Prostate gland (tissue), 2 donors: Measurements from ENCODE around the gene HOXD4. TPM values are rescaled to one million over a fixed set of nuclear protein-coding genes. Genes with fewer than 3 reads are reported as not detected.

Experiments
- DNase-seq: peaks from one replicate; pipeline ENCODE4 v3.0.0-alpha.2; 2019; ENCODE audit warnings: low spot score
- H3K27ac ChIP-seq, 2 donors: fragments of 200-600 bp; sonication (generic); 2 replicates each; pipeline ENCODE4 v1.5.1; 2017 to 2019
- H3K27me3 ChIP-seq: fragments of 200-600 bp; sonication (generic); replicated peaks from 2 replicates; pipeline ENCODE4 v1.5.1; 2019; ENCODE audit not compliant: insufficient read depth
- H3K36me3 ChIP-seq, 2 donors: fragments of 200-600 bp; sonication (generic); 1 replicate in 1 of 2; 2 replicates in 1 of 2; pipeline versions ENCODE4 v1.5.1 to v1.8.1; 2017 to 2019
- H3K4me1 ChIP-seq: fragments of 200-600 bp; sonication (generic); replicated peaks from 2 replicates; pipeline ENCODE4 v1.5.1; 2019
- H3K4me3 ChIP-seq, 2 donors: fragments of 200-600 bp; sonication (generic); 2 replicates each; pipeline ENCODE4 v1.5.1; 2017 to 2019
- H3K9me3 ChIP-seq: fragments of 200-600 bp; sonication (generic); 2 replicates; pipeline ENCODE4 v1.5.1; 2017
- POLR2A ChIP-seq: fragments of 450-650 bp; IDR thresholded peaks from one replicate; pipeline ENCODE4 v1.6.1; 2016; ENCODE audit warnings: antibody characterized with exemption, mild to moderate bottlenecking
- POLR2AphosphoS5 ChIP-seq: sonication (generic); formaldehyde crosslinking; IDR thresholded peaks from one replicate; pipeline ENCODE4 v1.6.1; 2017; ENCODE audit warnings: antibody characterized with exemption
- WGBS: methylation state at CpG from one replicate; pipeline ENCODE4 v1.1.5; 2018; 5-methylcytosine and 5-hydroxymethylcytosine counted together
- intact Hi-C: fragments of 100-400 bp; cut with DNase I; formaldehyde crosslinking; loops from one replicate; pipeline ENCODE4 v1.14.2; 2022
- total RNA-seq, 2 donors: library from RNA; depleted of rRNA; stranded (reverse); fragments of >200 nt; gene quantifications; one replicate each; pipeline ENCODE4 v1.1.0, GENCODE V29; 2016
- TF ChIP-seq, protein P1 (sequence below), 4 experiments: fragments of 200-600 bp in 2 of 4; fragments of 450-650 bp in 2 of 4; sonication (generic) in 2 of 4; IDR thresholded peaks; 1 replicate in 3 of 4; 2 replicates in 1 of 4; pipeline ENCODE4 v1.5.1; 2016 to 2019; ENCODE audit warnings: antibody characterized with exemption in 4 of 4, mild to moderate bottlenecking in 2 of 4, moderate library complexity in 2 of 4

Gene HOXD4
- total RNA-seq, 2 donors from 2014 or later: 1.2 to 6.7 TPM

DNA sequence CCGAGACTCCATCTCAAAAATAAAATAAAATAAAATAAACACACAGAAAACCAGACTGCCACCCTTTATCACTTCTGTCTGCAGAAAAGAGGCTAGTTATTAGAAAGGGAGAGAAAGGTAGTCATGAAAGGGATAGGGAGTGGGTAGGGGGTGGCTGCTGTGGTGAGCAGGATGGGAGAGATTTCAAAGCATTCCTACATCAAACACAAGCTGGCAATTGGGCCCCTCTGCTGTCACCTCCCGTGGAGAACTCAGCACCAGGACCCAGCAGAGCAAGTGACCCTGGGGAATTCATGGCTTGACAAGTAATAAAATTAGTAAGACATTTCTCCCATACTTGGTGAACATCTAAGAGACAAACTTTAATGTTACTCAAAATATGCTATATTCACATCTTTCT, 33.4 kb downstream of the HOXD4 start:
- intact Hi-C loops: no loop called here
- H3K27me3 ChIP-seq: peaks cover 3% of the 10 kb centered on the region
- no peak for TF ChIP-seq POLR2A

DNA sequence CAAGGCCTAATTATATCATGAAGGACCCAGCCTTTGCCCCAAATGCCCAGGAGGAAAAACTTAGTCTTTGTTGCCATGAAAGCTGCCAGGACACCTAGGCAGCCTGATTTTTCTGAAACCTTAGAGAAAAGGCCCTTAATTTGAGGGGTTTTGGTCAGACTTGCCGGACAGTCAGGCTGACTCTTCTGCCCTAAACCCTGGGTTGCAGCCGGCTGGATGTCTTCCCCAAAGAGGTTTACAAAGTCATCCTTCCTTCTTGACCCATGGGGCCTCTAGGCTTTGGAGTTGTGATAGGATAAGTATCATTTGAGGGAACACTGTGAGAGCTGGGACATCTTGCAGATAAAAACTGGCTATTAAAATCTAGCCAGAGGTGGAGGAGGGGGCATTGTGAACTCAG, 34.7 kb downstream of the HOXD4 start:
- no peaks in the 10 kb centered on the region for H3K9me3 ChIP-seq
- H3K27ac ChIP-seq: no peak overlapping the region
- no peak overlapping the region for H3K4me3 ChIP-seq
- DNase-seq: no peak
- no peaks in the 10 kb centered on the region for H3K36me3 ChIP-seq
- TF ChIP-seq, protein P1, sequence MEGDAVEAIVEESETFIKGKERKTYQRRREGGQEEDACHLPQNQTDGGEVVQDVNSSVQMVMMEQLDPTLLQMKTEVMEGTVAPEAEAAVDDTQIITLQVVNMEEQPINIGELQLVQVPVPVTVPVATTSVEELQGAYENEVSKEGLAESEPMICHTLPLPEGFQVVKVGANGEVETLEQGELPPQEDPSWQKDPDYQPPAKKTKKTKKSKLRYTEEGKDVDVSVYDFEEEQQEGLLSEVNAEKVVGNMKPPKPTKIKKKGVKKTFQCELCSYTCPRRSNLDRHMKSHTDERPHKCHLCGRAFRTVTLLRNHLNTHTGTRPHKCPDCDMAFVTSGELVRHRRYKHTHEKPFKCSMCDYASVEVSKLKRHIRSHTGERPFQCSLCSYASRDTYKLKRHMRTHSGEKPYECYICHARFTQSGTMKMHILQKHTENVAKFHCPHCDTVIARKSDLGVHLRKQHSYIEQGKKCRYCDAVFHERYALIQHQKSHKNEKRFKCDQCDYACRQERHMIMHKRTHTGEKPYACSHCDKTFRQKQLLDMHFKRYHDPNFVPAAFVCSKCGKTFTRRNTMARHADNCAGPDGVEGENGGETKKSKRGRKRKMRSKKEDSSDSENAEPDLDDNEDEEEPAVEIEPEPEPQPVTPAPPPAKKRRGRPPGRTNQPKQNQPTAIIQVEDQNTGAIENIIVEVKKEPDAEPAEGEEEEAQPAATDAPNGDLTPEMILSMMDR (IDR thresholded peaks at IDR 0.05): no peak
- TF ChIP-seq POLR2A (no peak), POLR2AphosphoS5 (no peak)
- intact Hi-C loops: no loop called here
- peaks cover 8% of the 10 kb centered on the region for H3K27me3 ChIP-seq
- H3K4me1 ChIP-seq: no peaks in the 10 kb centered on the region
- 94% methylated on average over 2 of the region's 2 CpGs for WGBS

More for the DNA sequence above, 33.4 kb downstream of the HOXD4 start:
- WGBS: 59% methylated on average over 2 of the region's 2 CpGs
- DNase-seq: no peak
- Histone ChIP-seq H3K9me3 (no peaks in the 10 kb centered on the region), H3K36me3 (no peaks in the 10 kb centered on the region), H3K4me3 (no peak overlapping the region), H3K27ac (no peak overlapping the region), H3K4me1 (no peaks in the 10 kb centered on the region)

DNA sequence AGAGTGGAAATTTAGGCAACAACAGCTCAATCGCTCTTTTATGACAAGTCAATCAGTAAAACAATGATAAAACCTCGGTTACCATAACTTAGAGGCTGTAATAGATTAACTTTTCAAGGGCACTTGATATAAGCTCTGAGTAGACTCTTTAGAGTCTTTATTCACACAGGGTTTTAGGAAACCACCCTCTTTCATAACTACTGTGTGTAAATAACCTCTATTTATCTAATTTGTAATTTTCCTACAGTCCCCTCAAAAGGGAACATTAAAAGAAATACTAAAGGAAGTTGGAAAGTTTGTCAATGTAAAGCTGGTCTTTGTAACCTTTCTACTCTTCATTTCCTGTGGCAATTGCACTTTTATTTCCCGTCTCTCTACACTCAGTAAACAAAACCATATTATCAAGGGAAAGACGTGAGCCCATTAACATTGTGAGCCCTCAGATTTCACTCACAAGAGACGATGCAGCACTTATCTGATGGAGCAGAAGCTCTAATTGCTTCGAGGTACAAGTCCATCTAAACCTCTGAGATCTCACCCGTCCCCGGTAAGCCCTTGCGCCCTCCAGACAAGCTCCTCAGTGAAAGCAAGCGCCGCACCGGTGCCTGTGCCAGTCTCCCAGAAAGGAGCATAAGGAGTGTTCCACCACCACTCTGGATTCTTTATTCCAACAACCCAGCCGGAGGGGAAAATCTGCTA, 36.0 kb downstream of the HOXD4 start:
- no peaks in the 10 kb centered on the region for H3K9me3 ChIP-seq
- intact Hi-C loops: no loop called here
- no peak for DNase-seq
- no peaks in the 10 kb centered on the region for H3K4me1 ChIP-seq
- peaks cover 9% of the 10 kb centered on the region for H3K27me3 ChIP-seq
- no peak for TF ChIP-seq POLR2A
- TF ChIP-seq POLR2AphosphoS5: no peak
- TF ChIP-seq, protein P1 (IDR thresholded peaks at IDR 0.05): no peak
- WGBS: 10% methylated on average over 13 of the region's 13 CpGs
- no peak overlapping the region for H3K27ac ChIP-seq
- H3K4me3 ChIP-seq: peak overlapping the region in 1 of 2 donors; percentile 44
- no peaks in the 10 kb centered on the region for H3K36me3 ChIP-seq

DNA sequence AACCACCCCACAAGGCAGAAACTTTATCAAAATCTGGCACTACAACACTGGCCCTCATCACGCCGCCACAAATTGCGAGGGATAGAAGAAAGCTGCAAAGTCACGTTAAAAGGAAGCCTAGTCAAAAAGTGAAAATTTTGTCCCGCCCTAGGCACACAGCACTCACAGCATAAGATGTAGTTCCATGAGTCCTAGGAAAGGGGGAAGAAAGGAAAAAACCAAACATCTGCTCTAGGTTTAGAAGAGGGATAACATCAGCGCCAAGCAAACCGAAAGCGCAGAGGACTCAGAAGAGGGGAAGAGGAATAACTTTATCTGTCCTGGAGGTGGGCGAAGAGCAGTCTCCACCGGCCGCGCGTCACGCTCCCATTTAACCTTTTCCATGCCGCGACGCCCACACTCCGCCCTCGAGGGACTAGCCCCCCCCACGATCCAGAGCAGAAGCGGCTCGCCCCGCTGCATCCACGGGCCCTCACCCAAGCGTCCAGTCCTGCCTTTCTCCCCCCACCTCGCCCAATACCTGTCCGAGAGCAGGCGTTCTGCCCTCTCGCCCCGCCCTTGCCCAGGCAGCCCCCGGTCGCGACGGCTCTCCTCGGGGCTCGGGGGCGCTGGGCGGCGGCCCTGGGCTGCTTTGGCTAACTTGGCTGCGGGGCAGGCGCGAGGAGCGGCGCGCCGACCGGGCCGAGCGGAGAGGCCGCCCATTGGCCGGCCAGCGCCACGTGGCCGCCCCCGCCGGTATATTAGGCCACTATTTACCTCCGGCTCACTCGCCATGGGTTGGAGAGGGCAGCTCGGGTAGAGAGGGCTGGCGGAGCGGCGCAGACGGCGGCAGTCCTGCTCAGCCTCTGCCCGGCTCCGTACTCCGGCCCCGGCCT, 36.8 kb downstream of the HOXD4 start, which contains the start of gene HOXD1:
TSS of gene HOXD1 (plus strand) at position 770 of the 875 bp plus-strand sequence. CDS start 134 bp downstream, outside the sequence.
- 3% methylated on average over 38 of the region's 68 CpGs for WGBS
- DNase-seq: peak; percentile 36
- TF ChIP-seq POLR2A (no peak), POLR2AphosphoS5 (no peak)
- TF ChIP-seq, protein P1 (IDR thresholded peaks at IDR 0.05): no peak
- Histone ChIP-seq H3K9me3 (no peaks in the 10 kb centered on the region), H3K36me3 (no peaks in the 10 kb centered on the region), H3K27ac (peak within 1 kb of the TSS in 1 of 2 donors; percentile 33), H3K4me1 (no peaks in the 10 kb centered on the region), H3K4me3 (peak within 1 kb of the TSS; percentile 29 to 44), H3K27me3 (peaks cover 9% of the 10 kb centered on the region)
- intact Hi-C loops: no loop called here

DNA sequence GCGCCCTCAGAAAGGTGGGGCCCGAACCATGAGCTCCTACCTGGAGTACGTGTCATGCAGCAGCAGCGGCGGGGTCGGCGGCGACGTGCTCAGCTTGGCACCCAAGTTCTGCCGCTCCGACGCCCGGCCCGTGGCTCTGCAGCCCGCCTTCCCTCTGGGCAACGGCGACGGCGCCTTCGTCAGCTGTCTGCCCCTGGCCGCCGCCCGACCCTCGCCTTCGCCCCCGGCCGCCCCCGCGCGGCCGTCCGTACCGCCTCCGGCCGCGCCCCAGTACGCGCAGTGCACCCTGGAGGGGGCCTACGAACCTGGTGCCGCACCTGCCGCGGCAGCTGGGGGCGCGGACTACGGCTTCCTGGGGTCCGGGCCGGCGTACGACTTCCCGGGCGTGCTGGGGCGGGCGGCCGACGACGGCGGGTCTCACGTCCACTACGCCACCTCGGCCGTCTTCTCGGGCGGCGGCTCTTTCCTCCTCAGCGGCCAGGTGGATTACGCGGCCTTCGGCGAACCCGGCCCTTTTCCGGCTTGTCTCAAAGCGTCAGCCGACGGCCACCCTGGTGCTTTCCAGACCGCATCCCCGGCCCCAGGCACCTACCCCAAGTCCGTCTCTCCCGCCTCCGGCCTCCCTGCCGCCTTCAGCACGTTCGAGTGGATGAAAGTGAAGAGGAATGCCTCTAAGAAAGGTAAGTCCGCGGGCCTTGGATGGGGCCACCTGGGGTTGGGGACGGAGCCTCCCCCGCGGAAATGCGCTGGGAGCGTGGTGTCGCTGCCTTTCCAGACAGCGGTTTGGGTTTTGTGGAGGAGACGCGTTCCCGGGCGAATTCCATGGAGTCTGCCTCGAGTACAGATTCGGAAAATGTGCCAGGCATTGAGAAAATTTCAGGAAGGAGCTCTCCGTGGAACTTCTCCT, 37.7 kb downstream of the HOXD4 start:
- Histone ChIP-seq H3K4me3 (peak overlapping the region; percentile 29 to 44), H3K27me3 (peaks cover 9% of the 10 kb centered on the region), H3K27ac (peak overlapping the region in 1 of 2 donors; percentile 33), H3K36me3 (no peaks in the 10 kb centered on the region), H3K4me1 (no peaks in the 10 kb centered on the region), H3K9me3 (no peaks in the 10 kb centered on the region)
- intact Hi-C loops: no loop called here
- DNase-seq: no peak
- 4% methylated on average over 65 of the region's 98 CpGs for WGBS
- TF ChIP-seq POLR2A (no peak), POLR2AphosphoS5 (no peak)
- TF ChIP-seq, protein P1 (IDR thresholded peaks at IDR 0.05): no peak
